ENCODE measurements around the gene GAL3ST3. TPM values are rescaled to one million over a fixed set of nuclear protein-coding genes. Genes with fewer than 3 reads are reported as not detected.
A peak's percentile ranks its signal among the peaks of the same experiment; 100 is the strongest.
"Not testable (repeated sequence)": the region's sequence is repeated elsewhere in the genome, so short reads cannot be mapped to it uniquely, and the experiment has no call there.

The GAL3ST3 gene
- total RNA-seq, 1 donor from 2014 or later = 0.07 TPM

DNA sequence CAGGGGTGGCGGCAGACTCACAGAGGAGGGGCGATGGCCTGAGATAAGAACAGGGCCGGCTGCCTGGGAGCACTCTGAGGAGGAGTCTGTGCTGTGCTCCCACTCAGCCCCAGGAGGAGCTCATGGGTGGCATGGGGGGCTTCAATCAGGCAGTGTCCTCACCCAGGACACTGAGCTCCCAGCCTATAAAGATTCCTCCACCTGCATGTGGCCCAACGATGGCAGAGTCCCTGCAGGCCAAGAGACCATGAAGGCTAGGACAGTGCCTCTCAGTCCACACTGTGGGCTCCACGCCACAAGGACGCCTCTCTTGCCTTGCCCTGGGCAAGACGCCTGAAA lies 35.2 kb downstream of the GAL3ST3 start:
- no peak for DNase-seq (ENCODE audit: low read depth, low spot score)

DNA sequence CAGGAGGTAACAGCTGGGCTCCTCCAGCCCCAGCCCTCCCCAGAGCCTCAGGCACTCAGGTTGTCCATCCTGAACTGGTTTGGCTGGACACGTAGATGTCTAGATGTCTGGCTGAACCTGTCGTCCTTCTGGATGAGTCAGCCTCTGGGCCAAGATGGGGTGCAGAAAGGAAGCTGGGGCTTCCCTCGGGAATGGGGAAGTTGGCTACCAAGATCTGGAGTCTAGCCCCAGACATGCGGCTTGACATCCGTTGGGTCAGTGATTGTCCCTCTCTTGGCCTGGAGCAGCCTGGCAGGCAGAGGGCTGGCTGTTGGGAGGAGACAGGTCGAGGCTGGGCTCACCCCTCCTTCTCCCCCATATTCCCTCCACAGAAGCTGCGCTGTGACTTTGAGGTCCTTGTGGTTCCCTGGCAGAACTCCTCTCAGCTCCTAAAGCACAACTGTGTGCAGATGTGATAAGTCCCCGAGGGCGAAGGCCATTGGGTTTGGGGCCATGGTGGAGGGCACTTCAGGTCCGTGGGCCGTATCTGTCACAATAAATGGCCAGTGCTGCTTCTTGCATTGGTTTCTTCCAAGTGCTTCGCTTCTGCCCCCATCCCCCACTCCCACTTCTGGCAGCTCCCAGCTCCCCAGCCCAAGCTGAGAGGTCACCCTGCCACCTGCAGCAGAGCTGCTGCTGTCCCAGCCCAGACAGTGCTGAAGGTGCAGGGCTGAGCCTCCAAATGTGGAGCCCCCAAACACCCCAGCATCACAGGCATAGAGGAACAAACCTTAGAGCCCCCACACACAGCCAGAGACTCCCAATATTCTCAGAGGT lies 35.8 kb downstream of the GAL3ST3 start:
- DNase-seq (ENCODE audit: low read depth, low spot score) = no peak

DNA sequence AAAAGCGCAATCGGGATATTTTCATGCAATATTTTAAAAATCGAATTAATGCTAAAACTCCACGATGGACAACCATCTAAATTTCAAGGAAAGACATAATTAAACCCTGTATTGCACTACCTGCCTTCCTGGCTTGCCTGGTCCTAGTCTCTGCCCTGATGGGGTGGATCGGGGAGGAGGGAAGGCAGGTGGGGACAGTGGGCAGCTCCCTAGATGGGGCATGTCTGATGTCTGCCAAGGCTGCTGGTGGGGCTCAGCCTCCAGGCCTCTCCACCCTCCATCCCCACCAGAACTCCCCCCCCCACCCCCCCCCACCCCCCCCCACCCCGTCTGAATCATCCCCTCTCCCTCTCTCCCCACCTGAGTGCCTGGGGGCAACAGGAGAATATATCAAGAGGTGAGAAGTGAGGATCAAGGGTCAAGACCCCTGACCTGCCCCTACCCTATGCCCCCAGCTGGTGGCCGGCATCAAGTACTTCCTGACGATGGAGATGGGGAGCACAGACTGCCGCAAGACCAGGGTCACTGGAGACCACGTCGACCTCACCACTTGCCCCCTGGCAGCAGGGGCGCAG lies 36.5 kb downstream of the GAL3ST3 start:
- no peak for DNase-seq (ENCODE audit: low read depth, low spot score)

DNA sequence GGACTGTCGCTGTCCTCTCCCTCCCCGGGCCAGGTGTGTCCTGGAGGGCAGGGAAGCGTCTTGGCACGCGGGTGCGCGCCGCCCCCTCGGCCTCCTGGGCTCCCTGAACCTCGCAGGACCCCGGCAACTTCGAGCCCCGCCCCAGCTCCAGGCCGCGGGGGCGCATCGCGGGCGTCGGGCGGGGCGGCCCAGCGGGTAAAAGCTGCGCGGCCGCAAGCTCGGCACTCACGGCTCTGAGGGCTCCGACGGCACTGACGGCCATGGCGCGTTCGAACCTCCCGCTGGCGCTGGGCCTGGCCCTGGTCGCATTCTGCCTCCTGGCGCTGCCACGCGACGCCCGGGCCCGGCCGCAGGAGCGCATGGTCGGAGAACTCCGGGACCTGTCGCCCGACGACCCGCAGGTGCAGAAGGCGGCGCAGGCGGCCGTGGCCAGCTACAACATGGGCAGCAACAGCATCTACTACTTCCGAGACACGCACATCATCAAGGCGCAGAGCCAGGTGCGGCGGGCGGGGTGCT lies 37.1 kb downstream of the GAL3ST3 start, which contains the start of gene CST6:
CST6 (plus strand) TSS at position 224 of the 519 bp plus-strand sequence; CDS start at position 261, 37 bp downstream.
- DNase-seq (ENCODE audit: low read depth, low spot score) = no peak

DNA sequence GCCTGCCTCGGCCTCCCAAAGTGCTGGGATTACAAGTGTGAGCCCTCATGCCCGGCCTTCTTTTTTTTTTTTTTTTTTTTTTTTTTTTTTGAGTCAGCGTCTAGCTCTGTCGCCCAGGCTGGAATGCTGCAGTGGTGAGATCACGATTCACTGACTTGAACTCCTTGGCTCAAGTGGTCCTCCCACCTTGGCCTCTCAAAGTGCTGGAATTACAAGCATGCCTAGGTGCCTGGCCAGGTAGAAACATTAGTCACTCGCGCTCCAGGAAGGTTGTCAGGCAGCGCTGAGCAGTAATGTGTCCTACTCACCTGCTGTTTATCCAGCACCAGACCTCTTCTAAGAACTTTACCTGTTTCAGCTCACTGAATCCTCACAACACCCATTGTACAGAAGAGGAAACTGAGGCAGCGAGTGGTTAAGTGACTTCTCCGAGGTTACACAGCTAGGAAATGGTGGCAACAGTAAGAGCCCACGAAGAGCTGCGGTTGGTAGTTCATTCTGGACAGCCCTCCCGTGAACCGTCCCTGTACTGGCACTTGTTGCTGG lies 37.6 kb downstream of the GAL3ST3 start:
- DNase-seq (ENCODE audit: low read depth, low spot score) = no peak

DNA sequence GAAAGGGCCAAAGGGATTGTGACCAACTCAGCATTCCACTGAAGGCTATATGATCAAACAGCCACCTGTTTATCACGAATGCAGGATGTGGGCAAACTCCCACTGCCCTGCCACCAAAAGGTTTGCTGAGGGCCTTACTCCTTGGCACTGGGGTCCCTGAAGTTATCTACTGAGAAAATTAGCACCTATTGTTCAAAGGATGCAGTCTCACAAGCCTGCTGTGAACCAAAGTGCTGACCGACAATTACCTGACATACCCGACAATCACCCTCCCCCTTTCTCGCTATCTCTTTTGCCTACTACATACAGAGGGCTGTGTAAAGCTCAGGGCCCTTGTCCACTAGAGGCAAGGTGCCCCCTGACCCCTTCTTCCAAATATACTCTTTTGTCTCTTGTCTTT lies 38.9 kb downstream of the GAL3ST3 start:
- DNase-seq (ENCODE audit: low read depth, low spot score) = not testable (repeated sequence)

DNA sequence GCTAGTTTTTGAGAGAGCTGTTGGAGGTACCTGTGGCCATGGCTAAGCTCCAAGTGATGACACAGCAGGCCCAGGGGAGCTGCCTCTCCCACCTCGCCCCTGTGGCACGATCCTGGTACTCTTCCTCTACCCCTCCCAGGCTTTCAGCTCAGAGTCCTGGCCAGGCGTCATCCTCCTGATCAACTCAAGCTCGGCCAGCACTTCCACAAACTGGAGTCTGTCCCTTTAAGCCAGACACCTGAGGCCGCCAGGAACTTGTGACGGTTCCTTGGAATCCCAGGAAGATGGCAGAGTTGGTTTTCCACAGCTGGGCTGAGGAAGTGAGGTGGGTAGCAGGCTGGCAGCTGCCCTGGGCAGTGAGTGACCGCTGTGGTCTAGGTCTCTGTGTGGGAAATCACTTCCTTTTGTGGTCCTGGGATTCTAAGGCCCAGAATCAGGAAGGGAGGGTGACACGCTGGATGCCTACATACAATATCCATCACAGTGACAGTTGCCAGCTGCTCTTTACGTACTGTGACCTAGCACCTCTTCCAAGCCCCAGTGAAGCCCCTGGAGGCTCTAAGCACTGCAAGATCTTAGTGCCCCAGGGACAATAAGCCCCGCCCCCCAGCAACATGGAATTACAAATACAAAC lies 40.4 kb downstream of the GAL3ST3 start:
- no peak for DNase-seq (ENCODE audit: low read depth, low spot score)

DNA sequence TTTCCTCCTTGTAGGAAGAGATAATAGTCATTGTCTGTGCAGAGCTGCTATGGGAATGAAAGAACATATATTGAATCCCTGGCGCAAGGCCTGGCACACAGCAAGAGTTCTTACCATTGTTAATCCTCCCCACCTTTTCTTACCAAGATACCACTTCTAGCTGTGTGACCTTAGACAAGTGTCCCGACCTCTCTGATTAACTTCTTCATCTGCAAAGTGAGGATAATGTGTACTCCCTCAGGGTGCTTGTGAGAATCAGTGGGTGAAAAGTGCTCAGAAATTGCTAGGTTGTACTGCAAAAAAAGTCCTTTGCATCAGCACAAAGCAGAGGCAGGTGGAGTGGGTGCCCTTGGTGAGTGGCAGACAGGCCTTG lies 40.9 kb downstream of the GAL3ST3 start:
- DNase-seq (ENCODE audit: low read depth, low spot score) = no peak

DNA sequence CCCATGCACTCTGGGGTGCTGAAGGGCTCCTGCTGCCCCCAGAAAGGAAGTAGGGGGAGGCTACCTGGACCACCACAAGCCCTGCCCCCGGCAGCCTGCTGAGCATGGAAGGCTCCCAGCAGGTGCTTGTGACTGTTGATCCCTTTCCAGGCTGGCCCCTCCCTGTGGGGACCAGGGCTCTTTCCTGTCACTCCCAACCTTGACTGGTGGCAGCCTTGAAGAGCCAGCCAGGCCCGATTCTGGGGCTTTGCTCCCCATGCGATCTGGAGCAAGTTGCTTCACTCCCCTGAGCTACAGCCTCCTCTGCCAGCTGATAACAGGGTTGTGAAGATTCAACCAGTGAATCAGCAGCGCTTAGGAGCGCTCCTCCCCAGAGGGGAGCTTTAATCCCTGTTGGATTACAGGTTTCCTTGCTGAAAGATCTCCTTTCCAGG lies 41.7 kb downstream of the GAL3ST3 start:
- DNase-seq (ENCODE audit: low read depth, low spot score) = no peak

DNA sequence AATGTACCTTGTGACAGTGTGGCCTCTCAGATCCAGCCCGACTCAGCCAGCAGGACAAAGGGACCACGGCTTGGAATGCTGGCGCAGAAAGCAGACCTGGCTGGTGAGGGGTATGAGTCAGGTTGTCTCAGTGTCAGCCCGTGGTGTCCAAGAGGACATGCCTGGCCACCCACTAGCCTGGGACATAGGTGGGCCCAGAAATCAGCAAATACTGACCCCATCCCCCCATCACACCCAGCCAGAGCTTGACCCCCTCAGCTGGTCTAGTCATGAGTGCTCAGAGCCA lies 42.1 kb downstream of the GAL3ST3 start:
- DNase-seq (ENCODE audit: low read depth, low spot score) = no peak

DNA sequence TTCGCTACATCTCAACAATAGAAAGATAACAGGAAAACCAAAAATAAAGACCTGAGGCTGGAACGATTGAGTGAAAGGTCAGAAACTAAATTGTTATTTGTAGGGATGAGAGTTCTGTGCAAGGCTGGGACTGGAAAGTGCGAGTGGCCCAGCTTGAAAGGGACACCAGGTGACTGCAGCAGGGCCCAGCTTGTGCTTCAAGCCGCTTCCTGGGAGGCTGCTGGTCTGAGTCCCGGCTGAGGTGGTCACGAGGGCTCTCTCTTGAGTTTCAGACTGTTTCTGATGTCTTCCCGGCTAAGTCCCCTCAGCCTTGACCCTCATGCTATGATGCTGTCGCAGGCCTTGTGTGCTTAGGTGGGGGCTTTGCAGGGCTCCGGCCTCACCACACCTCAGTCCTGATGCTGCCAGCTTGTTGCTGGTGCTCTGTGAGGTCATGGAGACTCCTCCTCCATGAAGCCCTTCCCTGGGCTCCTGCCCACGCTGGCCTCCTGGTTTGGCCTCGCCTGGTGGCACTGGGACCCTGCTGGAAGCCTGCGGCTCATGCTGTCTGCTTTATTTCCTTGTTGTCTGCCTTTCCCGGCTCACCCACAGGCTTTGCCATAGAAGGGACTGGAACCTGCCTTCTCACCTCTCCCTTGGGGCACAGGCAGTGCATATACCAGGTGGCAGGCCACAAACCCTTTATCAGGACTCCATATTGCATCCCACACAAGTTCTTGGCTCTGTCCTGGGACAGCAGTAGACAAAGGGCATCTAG lies 42.6 kb downstream of the GAL3ST3 start:
- no peak for DNase-seq (ENCODE audit: low read depth, low spot score)

DNA sequence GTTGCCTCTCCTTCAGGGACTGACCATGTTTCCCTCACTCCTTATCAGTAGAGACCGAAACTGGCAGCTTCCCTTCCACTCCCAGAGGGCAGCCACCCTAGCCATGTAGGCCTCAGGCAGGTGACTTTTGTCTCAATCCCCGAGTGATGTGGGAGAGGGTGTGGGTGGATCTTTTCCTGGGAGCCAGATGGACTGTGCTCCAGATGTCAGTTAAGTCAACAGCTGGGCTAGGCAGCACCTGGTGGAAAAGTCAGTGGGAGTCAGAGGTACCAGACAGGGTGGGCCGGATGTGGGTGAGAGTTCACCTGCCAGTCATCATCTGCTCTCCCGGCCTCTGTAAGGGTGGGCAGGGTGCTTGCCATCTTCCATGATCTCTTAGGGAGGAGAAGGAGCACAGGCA lies 44.8 kb downstream of the GAL3ST3 start:
- DNase-seq (ENCODE audit: low read depth, low spot score) = no peak

DNA sequence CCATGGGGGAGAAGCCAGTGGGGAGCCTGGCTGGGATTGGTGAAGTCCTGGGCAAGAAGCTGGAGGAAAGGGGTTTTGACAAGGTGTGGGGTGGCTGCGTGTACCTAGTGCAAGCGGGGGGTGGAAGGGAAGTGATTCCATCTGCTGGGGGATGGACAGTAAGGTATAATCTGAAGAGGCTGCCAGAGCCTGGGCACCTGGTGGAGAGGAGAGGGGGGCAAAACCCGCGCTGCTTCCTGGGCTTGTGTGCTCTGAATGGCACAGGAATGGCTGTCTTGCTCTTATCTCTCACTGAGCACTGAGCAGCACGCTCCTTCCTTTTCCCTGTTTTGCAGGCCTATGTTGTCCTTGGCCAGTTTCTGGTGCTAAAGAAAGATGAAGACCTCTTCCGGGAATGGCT lies 45.7 kb downstream of the GAL3ST3 start:
- no peak for DNase-seq (ENCODE audit: low read depth, low spot score)

DNA sequence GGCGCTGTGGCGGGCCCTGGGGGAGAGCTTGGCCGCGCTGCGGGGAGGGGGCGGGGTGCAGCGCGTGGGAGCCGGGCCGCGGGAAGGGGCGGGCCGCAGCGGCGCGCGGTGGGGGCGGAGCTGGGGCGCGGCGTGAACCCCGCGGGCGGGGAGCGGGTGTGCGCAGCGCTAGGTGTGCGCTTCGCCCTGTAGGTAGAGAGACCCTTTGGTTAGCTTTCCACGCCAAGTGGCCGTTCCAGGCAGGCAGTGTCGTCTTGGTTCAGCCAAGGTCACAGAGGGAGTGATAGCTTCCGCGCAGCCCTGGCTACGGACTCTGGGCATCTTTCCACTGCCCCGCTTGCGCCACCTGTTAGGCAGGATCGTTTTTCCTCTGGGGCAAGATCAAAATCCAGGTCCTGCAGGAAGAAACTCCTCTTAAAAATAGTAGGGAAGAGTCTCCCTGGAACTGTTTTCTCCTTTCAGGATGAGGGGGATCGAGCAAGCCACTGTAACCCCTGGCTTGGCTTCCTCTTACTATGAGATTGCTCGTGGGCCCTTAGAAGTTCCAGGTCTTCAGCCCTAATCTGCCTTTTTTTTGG lies 46.2 kb downstream of the GAL3ST3 start:
- DNase-seq (ENCODE audit: low read depth, low spot score) = no peak

DNA sequence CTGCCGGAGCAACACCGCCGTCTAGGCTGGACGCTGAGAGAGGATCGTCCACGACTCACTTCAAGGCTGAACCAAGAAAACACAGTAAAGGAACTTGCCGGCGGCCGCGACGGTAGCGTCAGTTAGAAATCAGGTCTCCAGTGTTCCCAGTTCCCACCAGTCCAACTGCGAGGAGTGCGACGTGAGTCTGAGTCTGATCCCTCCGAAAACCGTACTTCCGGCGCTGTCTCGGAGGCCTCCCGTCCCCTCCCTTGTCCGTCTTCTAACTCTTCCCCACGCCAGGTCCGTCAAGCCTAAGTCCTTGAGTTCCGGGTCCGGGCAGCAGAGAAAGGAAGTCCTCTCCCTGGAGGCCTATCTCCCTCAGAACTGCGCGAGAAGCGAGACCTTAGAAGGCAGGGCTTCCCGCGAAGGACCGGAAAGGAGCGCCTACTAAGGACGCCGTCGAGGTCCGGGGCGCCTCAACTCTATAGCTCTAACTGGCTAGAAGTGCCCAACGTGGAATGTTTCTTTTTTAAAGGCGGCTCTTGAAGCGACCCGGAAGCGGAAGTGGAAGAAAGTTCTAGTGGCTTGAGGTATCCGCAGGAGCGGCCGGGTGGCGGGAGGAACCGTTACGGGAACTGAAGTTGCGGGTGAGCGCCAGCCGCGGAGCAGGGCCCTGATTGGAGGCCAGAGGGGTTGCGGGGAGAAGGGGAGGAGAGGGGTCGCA lies 46.9 kb downstream of the GAL3ST3 start, which contains the start of the genes BANF1 and EIF1AD:
BANF1 (plus strand) TSS at position 562 of the 706 bp plus-strand sequence. CDS start 748 bp downstream, outside the sequence.
EIF1AD (minus strand) TSS at position 216 of the 706 bp plus-strand sequence. CDS start 1,768 bp downstream, outside the sequence.
- DNase-seq (ENCODE audit: low read depth, low spot score) = peak; percentile 94

DNA sequence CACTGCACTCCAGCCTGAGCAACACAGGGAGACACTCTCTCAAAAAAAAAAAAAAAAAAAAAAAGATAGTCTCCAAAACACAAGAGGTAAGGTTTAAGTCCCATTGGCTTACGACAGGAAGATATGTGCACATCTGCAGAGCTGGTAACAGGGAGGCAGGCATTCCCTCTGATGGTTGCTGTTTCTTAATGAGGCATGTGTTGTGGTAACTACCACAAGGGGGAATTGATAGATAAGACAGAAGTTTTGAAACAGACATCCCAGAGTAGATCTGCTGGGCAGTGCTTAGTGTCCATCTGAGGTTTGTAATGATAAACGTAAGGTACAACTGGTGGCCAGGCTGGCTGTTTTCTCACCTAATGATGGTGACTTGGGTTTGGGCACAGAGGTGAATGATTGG lies 51.7 kb downstream of the GAL3ST3 start:
- DNase-seq (ENCODE audit: low read depth, low spot score) = no peak

DNA sequence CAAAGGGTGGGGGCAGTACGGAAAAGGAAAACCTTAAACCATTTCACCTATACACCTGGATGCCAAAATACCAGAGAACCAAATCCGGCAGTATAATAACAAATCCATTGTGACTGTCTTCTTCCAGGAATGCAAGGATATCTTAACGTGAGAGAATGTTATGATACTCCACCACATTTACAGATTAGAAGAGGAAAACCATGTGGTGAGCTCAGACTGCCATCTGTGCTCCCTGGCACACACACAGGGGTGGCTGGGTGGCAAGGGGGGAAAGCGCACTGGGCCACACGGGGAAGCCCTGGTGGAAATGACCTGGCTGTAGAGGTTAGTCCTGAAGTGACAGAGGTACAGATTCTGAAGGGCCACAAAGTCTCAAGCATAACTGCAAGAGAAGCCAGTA lies 56.9 kb downstream of the GAL3ST3 start:
- no peak for DNase-seq (ENCODE audit: low read depth, low spot score)

Measured in pulmonary artery endothelial cell (primary cell).